ENCODE measurements around the gene C21orf58.
"Not testable (repeated sequence)": the region's sequence is repeated elsewhere in the genome, so short reads cannot be mapped to it uniquely, and the experiment has no call there.

The C21orf58 gene

GRCh38 chr21:46325073-46325912 is 1.6 kb upstream of the C21orf58 start:
- peak in 1 of 2 donors; percentile 8 for DNase-seq (ENCODE audit: extremely low read depth in 1 of 2, low read depth in 1 of 2)

- peak; percentile 64 to 84 for DNase-seq (ENCODE audit: extremely low read depth in 1 of 2, low read depth in 1 of 2)
Observed at GRCh38 chr21:46324390-46325072, 861 bp upstream of the C21orf58 start.

- no peak for DNase-seq (ENCODE audit: extremely low read depth in 1 of 2, low read depth in 1 of 2)
Observed at GRCh38 chr21:46323227-46323709, 402 bp downstream of the C21orf58 start.

GRCh38 chr21:46322351-46323226 is 1.1 kb downstream of the C21orf58 start:
- DNase-seq (ENCODE audit: extremely low read depth in 1 of 2, low read depth in 1 of 2): no peak

GRCh38 chr21:46320331-46320801 is 3.3 kb downstream of the C21orf58 start:
- no peak for DNase-seq (ENCODE audit: extremely low read depth in 1 of 2, low read depth in 1 of 2)

- no peak for DNase-seq (ENCODE audit: extremely low read depth in 1 of 2, low read depth in 1 of 2)
Observed at GRCh38 chr21:46319186-46319585, 4.5 kb downstream of the C21orf58 start.

GRCh38 chr21:46318464-46318845 is 5.2 kb downstream of the C21orf58 start:
- no peak for DNase-seq (ENCODE audit: extremely low read depth in 1 of 2, low read depth in 1 of 2)

- no peak for DNase-seq (ENCODE audit: extremely low read depth in 1 of 2, low read depth in 1 of 2)
Observed at GRCh38 chr21:46317710-46318463, 5.8 kb downstream of the C21orf58 start.

GRCh38 chr21:46316708-46317324 is 6.9 kb downstream of the C21orf58 start:
- DNase-seq (ENCODE audit: extremely low read depth in 1 of 2, low read depth in 1 of 2): no peak

GRCh38 chr21:46314441-46315020 is 9.1 kb downstream of the C21orf58 start:
- no peak for DNase-seq (ENCODE audit: extremely low read depth in 1 of 2, low read depth in 1 of 2)

GRCh38 chr21:46312949-46313348 is 10.7 kb downstream of the C21orf58 start:
- DNase-seq (ENCODE audit: extremely low read depth in 1 of 2, low read depth in 1 of 2): no peak

GRCh38 chr21:46311568-46311967 is 12.1 kb downstream of the C21orf58 start:
- no peak for DNase-seq (ENCODE audit: extremely low read depth in 1 of 2, low read depth in 1 of 2)

- not testable (repeated sequence) for DNase-seq (ENCODE audit: extremely low read depth in 1 of 2, low read depth in 1 of 2)
Observed at GRCh38 chr21:46310260-46310659, 13.4 kb downstream of the C21orf58 start.

- no peak for DNase-seq (ENCODE audit: extremely low read depth in 1 of 2, low read depth in 1 of 2)
Observed at GRCh38 chr21:46308431-46308830, 15.2 kb downstream of the C21orf58 start.

GRCh38 chr21:46307625-46308024 is 16.0 kb downstream of the C21orf58 start:
- no peak for DNase-seq (ENCODE audit: extremely low read depth in 1 of 2, low read depth in 1 of 2)

GRCh38 chr21:46304955-46305354 is 18.7 kb downstream of the C21orf58 start:
- DNase-seq (ENCODE audit: extremely low read depth in 1 of 2, low read depth in 1 of 2): no peak

- no peak for DNase-seq (ENCODE audit: extremely low read depth in 1 of 2, low read depth in 1 of 2)
Observed at GRCh38 chr21:46304437-46304836, 19.2 kb downstream of the C21orf58 start.

- DNase-seq (ENCODE audit: extremely low read depth in 1 of 2, low read depth in 1 of 2): no peak
Observed at GRCh38 chr21:46301759-46302158, 21.9 kb downstream of the C21orf58 start.

- DNase-seq (ENCODE audit: extremely low read depth in 1 of 2, low read depth in 1 of 2): no peak
Observed at GRCh38 chr21:46299167-46299566, 24.5 kb downstream of the C21orf58 start.

All from activated CD8-positive, alpha-beta memory T cell treated with anti-CD3 and anti-CD28 coated beads for 1 hour (primary cell).